IMR-90 (cell line): ENCODE measurements around the gene YWHAG. TPM values are rescaled to one million over a fixed set of nuclear protein-coding genes. Genes with fewer than 3 reads are reported as not detected.
A peak's percentile ranks its signal among the peaks of the same experiment; 100 is the strongest.

Experiments
- ATAC-seq: fragments of 200-7000 bp; cut with Tn5 transposase; 2 replicates; pipeline ENCODE4 v1.9.1; 2020; ENCODE audit warnings: low read depth, mild to moderate bottlenecking, moderate library complexity
- BruUV-seq: library from RNA; stranded (reverse); fragments of 400-500 nt; replicated peaks from 2 replicates; lab custom pipeline; 2021; lab: Mats Ljungman, UMichigan
- CTCF ChIA-PET: fragments of 300-600 bp; formaldehyde crosslinking; extraction: SDS; loops from one replicate; lab custom pipeline; 2021; ENCODE audit warnings: antibody characterized with exemption; lab: Yijun Ruan, JAX
- POLR2A ChIA-PET: fragments of 300-600 bp; sonication (Branson Sonifier 250); formaldehyde crosslinking; loops from one replicate; lab custom pipeline; 2022; ENCODE audit warnings: antibody characterized with exemption; ENCODE audit not compliant: unreplicated experiment; lab: Charles Lee
- DNase-seq: peaks from one replicate; pipeline ENCODE4 v3.0.0; 2013
- H2AFZ ChIP-seq: replicated peaks from 2 replicates; pipeline ENCODE3; 2013; ENCODE audit warnings: low read length, mild to moderate bottlenecking; ENCODE audit not compliant: poor library complexity
- H2AK5ac ChIP-seq: 2 replicates; pipeline ENCODE4 v1.6.1; 2013; ENCODE audit warnings: low read depth, low read length, inconsistent platforms
- H2AK9ac ChIP-seq: replicated peaks from 2 replicates; pipeline ENCODE3; 2013; ENCODE audit warnings: mild to moderate bottlenecking, low read depth, low read length, moderate library complexity; ENCODE audit not compliant: poor library complexity
- H2BK120ac ChIP-seq: 2 replicates; pipeline ENCODE4 v1.6.1; 2013; ENCODE audit warnings: low read depth, low read length, inconsistent platforms
- H2BK15ac ChIP-seq: 3 replicates; pipeline ENCODE4 v1.6.1; 2013; ENCODE audit warnings: low read depth, low read length, inconsistent platforms
- H2BK20ac ChIP-seq: 2 replicates; pipeline ENCODE4 v1.6.1; 2013; ENCODE audit warnings: low read depth, mild to moderate bottlenecking, inconsistent platforms, low read length, moderate library complexity
- H2BK5ac ChIP-seq: 2 replicates; pipeline ENCODE4 v1.6.1; 2013; ENCODE audit warnings: mild to moderate bottlenecking, low read depth, low read length, inconsistent platforms; ENCODE audit not compliant: poor library complexity, severe bottlenecking
- H3K14ac ChIP-seq: replicated peaks from 2 replicates; pipeline ENCODE4 v1.6.1; 2013; ENCODE audit warnings: low read depth, low read length, inconsistent platforms
- H3K18ac ChIP-seq: 2 replicates; pipeline ENCODE4 v1.6.1; 2013; ENCODE audit warnings: low read depth, low read length, control low read depth
- H3K23ac ChIP-seq: 2 replicates; pipeline ENCODE4 v1.6.1; 2013; ENCODE audit warnings: low read depth, low read length, inconsistent platforms
- H3K27ac ChIP-seq: 2 replicates; pipeline ENCODE4 v1.5.1; 2013; ENCODE audit warnings: mild to moderate bottlenecking, control low read depth, low read length; ENCODE audit not compliant: insufficient read depth
- H3K27me3 ChIP-seq: 2 replicates; pipeline ENCODE4 v1.6.1; 2013; ENCODE audit warnings: low read length; ENCODE audit not compliant: control insufficient read depth, insufficient read depth
- H3K36me3 ChIP-seq: 2 replicates; pipeline ENCODE4 v1.6.1; 2013; ENCODE audit warnings: low read length, mixed read lengths; ENCODE audit not compliant: control insufficient read depth, insufficient read depth
- H3K4ac ChIP-seq: 2 replicates; pipeline ENCODE4 v1.6.1; 2013; ENCODE audit warnings: low read depth, low read length, inconsistent platforms
- H3K4me1 ChIP-seq: 2 replicates; pipeline ENCODE4 v1.6.1; 2013; ENCODE audit warnings: low read length, mixed read lengths; ENCODE audit not compliant: control insufficient read depth, insufficient read depth
- H3K4me2 ChIP-seq: 2 replicates; pipeline ENCODE4 v1.6.1; 2013; ENCODE audit warnings: low read depth, mild to moderate bottlenecking, control low read depth, low read length, moderate library complexity
- H3K4me3 ChIP-seq: 2 replicates; pipeline ENCODE4 v1.5.1; 2013; ENCODE audit warnings: low read depth, mild to moderate bottlenecking, control low read depth, low read length, moderate library complexity; ENCODE audit not compliant: insufficient read depth
- H3K56ac ChIP-seq: 2 replicates; pipeline ENCODE4 v1.6.1; 2013; ENCODE audit warnings: low read length, inconsistent platforms; ENCODE audit not compliant: insufficient read depth; ENCODE audit errors: extremely low read depth
- H3K79me1 ChIP-seq, 2 experiments: 2 replicates each; pipeline ENCODE4 v1.6.1; 2013; ENCODE audit warnings: low read length in 2 of 2, inconsistent platforms in 1 of 2, low read depth in 1 of 2
- H3K9ac ChIP-seq: 2 replicates; pipeline ENCODE4 v1.6.1; 2013; ENCODE audit warnings: low read depth, low read length, control low read depth
- H3K9me1 ChIP-seq: 2 replicates; pipeline ENCODE4 v1.6.1; 2013; ENCODE audit warnings: low read length, inconsistent platforms; ENCODE audit not compliant: insufficient read depth
- H3K9me3 ChIP-seq: 2 replicates; pipeline ENCODE4 v1.6.1; 2013; ENCODE audit warnings: low read length; ENCODE audit not compliant: control insufficient read depth, insufficient read depth
- H4K20me1 ChIP-seq: 2 replicates; pipeline ENCODE4 v1.6.1; 2013; ENCODE audit warnings: low read length, inconsistent platforms; ENCODE audit not compliant: insufficient read depth
- H4K5ac ChIP-seq: 2 replicates; pipeline ENCODE4 v1.6.1; 2013; ENCODE audit warnings: mild to moderate bottlenecking, low read depth, low read length, control low read depth
- H4K8ac ChIP-seq, 2 experiments: 2 replicates each; pipeline ENCODE4 v1.6.1; 2013; ENCODE audit warnings: low read depth in 2 of 2, low read length in 2 of 2, control low read depth in 1 of 2, inconsistent platforms in 1 of 2
- H4K91ac ChIP-seq: 2 replicates; pipeline ENCODE4 v1.6.1; 2013; ENCODE audit warnings: low read depth, low read length, inconsistent platforms; ENCODE audit not compliant: insufficient read depth
- BHLHE40 ChIP-seq: fragments of 150-350 bp; IDR thresholded peaks from 2 replicates; pipeline ENCODE4 v1.6.1; 2016; ENCODE audit warnings: mild to moderate bottlenecking, low read depth, low read length
- MAZ ChIP-seq: IDR thresholded peaks from 2 replicates; pipeline ENCODE4 v1.6.1; 2012; ENCODE audit warnings: low read depth, mild to moderate bottlenecking, low read length, improper control_type of control experiment, moderate library complexity, borderline replicate concordance
- MXI1 ChIP-seq: IDR thresholded peaks from 2 replicates; pipeline ENCODE4 v1.6.1; 2012; ENCODE audit warnings: low read depth, mild to moderate bottlenecking, low read length, moderate library complexity, borderline replicate concordance
- WGBS, 2 experiments: methylation state at CpG; one replicate each; pipeline versions ENCODE4 v1.1.5 to v1.1.7; 2013; ENCODE audit warnings: missing lambda C conversion rate in 2 of 2; ENCODE audit not compliant: insufficient read length in 1 of 2; ENCODE audit errors: extremely low coverage in 2 of 2; 5-methylcytosine and 5-hydroxymethylcytosine counted together
- dilution Hi-C: fragments of 300-500 bp; cut with HindIII; formaldehyde crosslinking; loops from one replicate; pipeline ENCODE4 v1.14.3; 2018; ENCODE audit warnings: low sequenced_read_pairs; ENCODE audit not compliant: unreplicated experiment
- in situ Hi-C: fragments of 300-500 bp; cut with MboI; formaldehyde crosslinking; loops from 3 replicates; pipeline ENCODE4 v1.14.3; 2019; ENCODE audit warnings: low sequenced_read_pairs, inconsistent platforms, mixed read lengths
- intact Hi-C: fragments of 100-400 bp; cut with micrococcal nuclease; formaldehyde crosslinking; loops from 2 replicates; pipeline ENCODE4 v1.10.0; 2022
- polyA plus RNA-seq, 3 experiments: library from polyadenylated mRNA; depleted of rRNA; stranded (reverse); fragments of >200 nt; gene quantifications; 2 replicates each; pipeline ENCODE4 v1.2.3, GENCODE V29; 2012; ENCODE audit warnings: low replicate concordance in 1 of 3
- total RNA-seq: library from RNA; depleted of rRNA; stranded (reverse); fragments of >200 nt; gene quantifications from 2 replicates; pipeline ENCODE4 v1.2.3, GENCODE V29; 2012

Gene YWHAG
- total and polyA plus RNA-seq, 2 of the 4 experiments (the other 2 are of a cell fraction), result 40.1 to 64.9 TPM

DNA sequence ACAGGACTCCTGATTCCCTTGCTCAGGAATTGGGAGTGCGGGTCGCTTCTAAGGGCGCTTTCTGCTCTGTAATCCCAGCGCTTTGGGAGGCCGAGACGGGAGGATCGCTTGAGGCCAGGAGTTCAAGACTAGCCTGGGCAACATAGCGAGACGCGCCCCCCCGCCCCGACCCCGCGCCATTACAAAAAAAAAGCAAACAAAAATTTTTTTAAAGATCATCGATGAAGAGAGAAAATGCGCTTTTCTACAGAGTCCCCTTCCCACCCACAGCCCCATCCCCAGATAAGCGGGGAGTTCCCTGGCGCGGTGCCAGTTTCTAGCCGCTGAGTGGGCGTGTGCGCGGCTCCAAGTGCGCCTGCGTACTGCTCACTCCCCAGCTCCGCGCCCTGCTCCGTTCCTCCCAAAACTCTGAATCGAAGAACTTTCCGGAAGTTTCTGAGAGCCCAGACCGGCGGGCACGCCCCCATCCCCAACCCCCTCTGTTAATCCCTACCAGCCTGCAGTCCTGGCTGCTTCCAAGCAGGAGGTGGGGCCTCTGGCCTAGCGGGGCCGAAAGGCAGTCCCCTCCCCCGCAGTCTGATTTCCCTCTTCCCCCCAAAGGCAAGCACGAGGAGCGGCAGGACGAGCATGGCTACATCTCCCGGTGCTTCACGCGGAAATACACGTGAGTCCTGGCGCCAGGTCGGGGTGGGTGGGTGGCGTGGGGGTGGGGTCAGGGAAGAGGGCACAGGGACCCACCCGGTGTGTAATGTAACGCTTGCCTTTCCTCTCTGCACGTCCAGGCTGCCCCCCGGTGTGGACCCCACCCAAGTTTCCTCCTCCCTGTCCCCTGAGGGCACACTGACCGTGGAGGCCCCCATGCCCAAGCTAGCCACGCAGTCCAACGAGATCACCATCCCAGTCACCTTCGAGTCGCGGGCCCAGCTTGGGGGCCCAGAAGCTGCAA, 55.3 kb downstream of the YWHAG start:
- Histone ChIP-seq H3K14ac (peak overlapping the region; percentile 99), H3K9me3 (no peaks in the 10 kb centered on the region), H3K18ac (peak overlapping the region; percentile 74), H3K4ac (peak overlapping the region; percentile 98), H3K27ac (peak overlapping the region; percentile 93), H2BK5ac (peak overlapping the region; percentile 95), H3K23ac (peak overlapping the region; percentile 98; the same call in 1 of the 2 replicates), H3K9ac (peak overlapping the region; percentile 95), H2BK120ac (peak overlapping the region; percentile 32), H3K4me3 (peak overlapping the region; percentile 91), H2AK9ac (peak overlapping the region; percentile 98), H2AK5ac (peak overlapping the region; percentile 87), H3K9me1 (0 out of 2 replicates have a peak, but pooled peaks cover 5% of the 10 kb centered on the region), H3K36me3 (peaks cover 10% of the 10 kb centered on the region), H2AFZ (peak overlapping the region; percentile 86), H2BK20ac (no peak overlapping the region), H3K27me3 (no peaks in the 10 kb centered on the region), H3K4me1 (peaks cover 18% of the 10 kb centered on the region), H2BK15ac (no peak overlapping the region), H3K4me2 (peak overlapping the region; percentile 55), H4K20me1 (peaks cover 15% of the 10 kb centered on the region), H4K5ac (peak overlapping the region; percentile 13; the same call in 1 of the 2 replicates), H3K56ac (peak overlapping the region; percentile 86), H3K79me1 (peaks cover 0 to 19% of the 10 kb centered on the region in 2 experiments; a peak in 3 of 4 replicates), H4K8ac (peak overlapping the region in 1 of 2 experiments; percentile 88; a peak in 2 of 4 replicates), H4K91ac (peak overlapping the region; percentile 95)
- ATAC-seq, result peak; percentile 68
- POLR2A ChIA-PET, result interaction anchor here (1.1 kb wide), 1 partner anchor 9 kb away, joined by 3 read pairs; no protein-coding TSS in a partner anchor
- in situ Hi-C loops, result no loop called here
- dilution Hi-C loops, result no loop called here
- BruUV-seq, result no TSS peak
- CTCF ChIA-PET, result interaction anchor here (0.6 kb wide), 1 partner anchor 12 kb away, joined by 4 read pairs; no protein-coding TSS in a partner anchor
- TF ChIP-seq MXI1 (peak; percentile 73; the same call in 1 of the 2 replicates), BHLHE40 (no peak), MAZ (peak; percentile 62; the same call in 1 of the 2 replicates)
- 1% methylated on average over 16 of the region's 56 CpGs; no CpG with 5 or more reads in 1 of the 2 experiments for WGBS, 2 experiments
- intact Hi-C loops, result loop anchor here (1.0 kb wide), 1 partner anchor 12 kb away; no protein-coding TSS in a partner anchor
- peak; percentile 92 for DNase-seq
